ENCODE measurements around the gene COLEC11. TPM values are rescaled to one million over a fixed set of nuclear protein-coding genes. Genes with fewer than 3 reads are reported as not detected.

The COLEC11 gene
- total RNA-seq, 1 experiment from 2014 or later: 0.39 TPM

DNA sequence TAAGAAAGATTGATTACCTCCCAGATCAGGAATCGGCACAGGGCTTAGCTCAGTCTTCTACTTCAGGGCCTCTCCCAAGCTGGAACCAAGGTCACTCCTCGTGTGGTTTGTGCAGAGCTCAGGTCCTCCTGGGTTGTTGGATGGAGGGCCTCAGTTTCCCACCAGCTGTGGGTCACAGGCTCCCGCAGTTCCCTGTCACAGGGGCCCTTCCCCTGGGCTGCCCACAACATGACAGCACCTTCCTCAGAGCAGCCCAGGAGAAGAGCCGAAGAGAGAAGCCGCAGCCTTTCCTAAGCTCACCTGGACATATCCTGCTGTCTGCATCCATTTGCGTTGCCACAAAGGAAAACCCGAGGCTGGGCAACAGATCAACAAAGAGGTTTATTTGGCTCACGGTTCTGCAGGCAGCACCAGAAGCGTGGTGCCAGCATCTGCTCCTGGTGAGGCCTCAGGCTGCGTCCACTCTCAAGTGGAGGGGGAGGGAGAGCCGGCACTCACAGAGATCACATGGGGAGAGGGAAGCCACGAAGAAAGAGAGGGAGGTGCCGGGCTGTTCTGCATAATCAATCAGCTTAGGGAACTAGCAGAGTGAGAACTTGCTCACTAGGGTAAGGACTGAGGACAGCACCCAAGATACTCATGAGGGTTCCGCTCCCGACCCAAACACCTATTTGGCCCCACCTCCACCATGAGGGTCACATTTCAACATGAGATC, 50.1 kb downstream of the COLEC11 start:
- H3K4me1 ChIP-seq (ENCODE audit: insufficient read depth, low read length): no peaks in the 10 kb centered on the region
- H3K4ac ChIP-seq (ENCODE audit: low read depth, low read length): no peak overlapping the region
- no peak overlapping the region for H3K9ac ChIP-seq (ENCODE audit: extremely low read depth, insufficient read length, low read length)
- H4K91ac ChIP-seq (ENCODE audit: insufficient read length, low read depth, low read length): no peak overlapping the region
- H3K9me3 ChIP-seq (ENCODE audit: control insufficient read depth, low read depth, low read length): no peaks in the 10 kb centered on the region
- H2BK20ac ChIP-seq (ENCODE audit: low read depth, low read length, poor library complexity, severe bottlenecking): no peak overlapping the region
- H4K8ac ChIP-seq (replicated peaks; ENCODE audit: insufficient read length, low read depth, low read length): no peak overlapping the region
- H3K27ac ChIP-seq (ENCODE audit: insufficient read length, low read depth, low read length): no peak overlapping the region
- no peak overlapping the region for H2AK5ac ChIP-seq (ENCODE audit: insufficient read length, low read length)
- DNase-seq: no peak
- H2AFZ ChIP-seq (ENCODE audit: low read length): no peak overlapping the region
- H2BK120ac ChIP-seq (ENCODE audit: low read depth, low read length, poor library complexity, severe bottlenecking): no peak overlapping the region
- no peaks in the 10 kb centered on the region for H4K20me1 ChIP-seq (ENCODE audit: control insufficient read depth, insufficient read depth, insufficient read length)
- H3K79me2 ChIP-seq (ENCODE audit: insufficient read depth, low read length): no peaks in the 10 kb centered on the region
- Mint-ChIP-seq H3K36me3 (ENCODE audit: insufficient read depth in 1 of 3, low read depth in 3 of 3) (no peaks in the 10 kb centered on the region), H3K9me3 (no peaks in the 10 kb centered on the region), H3K27me3 (ENCODE audit: low read depth) (peaks cover 13% of the 10 kb centered on the region), H3K4me3 (no peak overlapping the region), H3K27ac (no peak overlapping the region; a peak in 2 of 7 replicates), H3K4me1 (peaks cover 3 to 5% of the 10 kb centered on the region in 2 experiments; a peak in 1 of 4 replicates)
- H3K79me1 ChIP-seq (ENCODE audit: insufficient read depth, low read depth, low read length, poor library complexity, severe bottlenecking): no peaks in the 10 kb centered on the region
- no peaks in the 10 kb centered on the region for H3K27me3 ChIP-seq (ENCODE audit: insufficient read depth, low read length)
- H2BK15ac ChIP-seq (ENCODE audit: low read depth, low read length): no peak overlapping the region
- H4K5ac ChIP-seq (ENCODE audit: insufficient read length, low read depth, low read length): no peak overlapping the region
- no peak overlapping the region for H2BK5ac ChIP-seq (ENCODE audit: insufficient read length, low read length)
- no peak overlapping the region for H3K56ac ChIP-seq (ENCODE audit: insufficient read length, low read depth, low read length)
- no peak overlapping the region for H3K18ac ChIP-seq (ENCODE audit: insufficient read length, low read depth, low read length)
- no peaks in the 10 kb centered on the region for H3K23me2 ChIP-seq (ENCODE audit: insufficient read length, low read depth, low read length, poor library complexity, severe bottlenecking)
- no peak overlapping the region for H3K4me2 ChIP-seq (ENCODE audit: insufficient read depth, insufficient read length, low read length)
- no peak overlapping the region for H3T11ph ChIP-seq (ENCODE audit: low read length)
- no CpG with 5 or more reads among the region's 15 CpGs for WGBS (ENCODE audit: extremely low coverage, insufficient read length, low lambda C conversion rate)
- H3K23ac ChIP-seq (ENCODE audit: insufficient read length, low read depth, low read length): no peak overlapping the region
- TF ChIP-seq, protein P1, sequence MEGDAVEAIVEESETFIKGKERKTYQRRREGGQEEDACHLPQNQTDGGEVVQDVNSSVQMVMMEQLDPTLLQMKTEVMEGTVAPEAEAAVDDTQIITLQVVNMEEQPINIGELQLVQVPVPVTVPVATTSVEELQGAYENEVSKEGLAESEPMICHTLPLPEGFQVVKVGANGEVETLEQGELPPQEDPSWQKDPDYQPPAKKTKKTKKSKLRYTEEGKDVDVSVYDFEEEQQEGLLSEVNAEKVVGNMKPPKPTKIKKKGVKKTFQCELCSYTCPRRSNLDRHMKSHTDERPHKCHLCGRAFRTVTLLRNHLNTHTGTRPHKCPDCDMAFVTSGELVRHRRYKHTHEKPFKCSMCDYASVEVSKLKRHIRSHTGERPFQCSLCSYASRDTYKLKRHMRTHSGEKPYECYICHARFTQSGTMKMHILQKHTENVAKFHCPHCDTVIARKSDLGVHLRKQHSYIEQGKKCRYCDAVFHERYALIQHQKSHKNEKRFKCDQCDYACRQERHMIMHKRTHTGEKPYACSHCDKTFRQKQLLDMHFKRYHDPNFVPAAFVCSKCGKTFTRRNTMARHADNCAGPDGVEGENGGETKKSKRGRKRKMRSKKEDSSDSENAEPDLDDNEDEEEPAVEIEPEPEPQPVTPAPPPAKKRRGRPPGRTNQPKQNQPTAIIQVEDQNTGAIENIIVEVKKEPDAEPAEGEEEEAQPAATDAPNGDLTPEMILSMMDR (conservative IDR thresholded peaks at IDR 0.05): no peak
- no peak overlapping the region for H3K14ac ChIP-seq (ENCODE audit: insufficient read depth, low read length)
- H2BK12ac ChIP-seq (ENCODE audit: insufficient read length, low read depth, low read length): no peak overlapping the region

Measured in H9 (cell line).